Skin epidermis (tissue), 12 donors: Measurements from ENCODE around the gene NAPB.

Source experiments
- H3K27ac ChIP-seq, 21 experiments: fragments of 200-600 bp; sonication (generic) in 11 of 21; one replicate each; pipeline ENCODE4 v1.5.0; 2020; ENCODE audit warnings: mild to moderate bottlenecking in 3 of 21, inconsistent platforms in 2 of 21, moderate library complexity in 2 of 21
- H3K4me3 ChIP-seq, 7 experiments: fragments of 200-600 bp; sonication (generic) in 2 of 7; one replicate each; pipeline ENCODE4 v1.5.0; 2020; ENCODE audit warnings: inconsistent platforms in 2 of 7, mild to moderate bottlenecking in 2 of 7, moderate library complexity in 1 of 7

NAPB gene

DNA sequence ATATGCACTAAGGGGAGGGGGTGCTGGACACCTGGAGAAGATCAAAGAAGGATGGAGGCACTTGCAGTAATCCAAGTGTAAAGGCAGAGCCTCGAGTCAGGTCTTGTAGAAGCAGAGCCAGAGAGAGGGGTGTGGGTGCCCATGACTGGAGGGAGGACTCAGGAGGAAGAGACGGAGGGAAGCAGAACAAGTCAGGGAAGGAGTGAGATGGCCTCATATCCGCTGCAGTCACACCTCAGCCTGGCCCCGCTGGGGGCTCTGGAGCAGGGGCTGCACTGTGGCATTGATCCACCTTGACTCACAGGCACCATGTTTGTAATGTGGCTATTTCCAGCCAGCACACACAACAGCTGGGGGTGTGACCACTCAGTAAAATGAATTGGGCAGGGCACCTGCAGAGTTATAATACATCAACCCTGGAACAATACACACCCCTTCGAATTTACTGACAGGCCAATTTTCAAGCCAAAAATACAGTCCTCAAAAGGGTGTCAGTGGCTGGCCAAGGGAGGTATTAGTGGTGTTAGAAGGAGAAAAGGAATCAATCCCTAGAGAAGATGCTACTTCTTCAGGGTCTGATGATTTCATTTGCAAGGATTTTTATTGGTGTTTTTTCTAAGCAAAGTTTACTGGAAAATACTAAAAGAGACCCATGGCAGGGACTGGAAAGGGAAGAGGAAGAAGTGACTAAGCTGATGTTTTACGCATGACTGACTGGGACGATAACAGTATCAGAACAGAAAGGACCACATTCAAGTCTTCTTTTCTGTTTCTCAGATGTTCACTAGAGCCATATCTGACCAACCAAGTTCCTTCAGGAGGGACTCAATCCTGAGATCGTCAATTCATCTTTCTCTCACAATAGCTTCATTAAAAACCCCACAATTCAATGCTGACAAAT lies 89.6 kb downstream of the NAPB start:
- Histone ChIP-seq H3K4me3 (no peak overlapping the region), H3K27ac (no peak overlapping the region)

- H3K27ac ChIP-seq = no peak overlapping the region
Observed at GRCh38 chr20:23327617-23328333, 93.5 kb downstream of the NAPB start.

DNA sequence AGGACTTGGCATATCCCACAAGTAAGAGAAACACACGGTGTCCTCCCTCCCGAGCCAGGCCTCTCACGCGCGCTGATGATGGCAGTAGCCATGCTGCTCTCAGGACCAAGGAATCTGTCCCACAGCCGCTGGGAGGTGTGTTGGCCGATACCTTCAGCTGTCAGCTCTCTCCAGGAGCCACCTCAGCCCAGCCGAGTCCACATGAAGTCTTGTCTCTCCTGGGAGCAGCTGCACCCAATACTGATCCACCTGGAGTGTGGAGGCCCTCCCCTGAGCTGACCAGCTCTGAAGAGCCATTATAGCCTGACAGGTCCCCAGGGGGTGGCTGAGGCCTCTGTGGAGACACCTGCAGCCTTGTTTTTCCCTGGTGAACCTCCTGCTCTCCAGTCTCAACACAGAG lies 94.5 kb downstream of the NAPB start:
- no peak overlapping the region for H3K27ac ChIP-seq
- H3K4me3 ChIP-seq = no peak overlapping the region

More at GRCh38 chr20:23327617-23328333, 93.5 kb downstream of the NAPB start:
- H3K4me3 ChIP-seq = no peak overlapping the region

GRCh38 chr20:23325107-23325506 lies 96.2 kb downstream of the NAPB start:
- Histone ChIP-seq H3K4me3 (no peak overlapping the region), H3K27ac (no peak overlapping the region)
